ENCODE measurements around the gene SUN2.

Gene SUN2

DNA sequence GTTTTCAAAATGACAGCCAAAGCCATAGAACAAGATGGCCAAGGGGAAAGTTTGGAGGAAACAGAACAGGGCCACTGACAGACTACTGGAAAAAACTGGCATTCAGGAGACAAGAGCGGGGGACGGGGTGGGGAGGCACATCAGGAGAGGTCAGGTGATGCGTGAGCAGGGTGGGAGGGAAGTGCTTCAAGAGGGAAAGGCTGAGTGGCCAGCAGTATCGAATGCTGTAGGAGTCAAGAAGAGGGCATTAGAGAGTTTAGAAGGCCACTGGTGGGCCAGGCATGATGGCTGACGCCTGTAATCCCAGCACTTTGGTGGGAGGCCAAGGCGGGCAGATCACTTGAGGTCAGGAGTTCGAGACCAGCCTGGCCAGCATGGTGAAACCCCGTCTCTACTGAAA, 41.9 kb downstream of the SUN2 start:
- DNase-seq, result no peak

DNA sequence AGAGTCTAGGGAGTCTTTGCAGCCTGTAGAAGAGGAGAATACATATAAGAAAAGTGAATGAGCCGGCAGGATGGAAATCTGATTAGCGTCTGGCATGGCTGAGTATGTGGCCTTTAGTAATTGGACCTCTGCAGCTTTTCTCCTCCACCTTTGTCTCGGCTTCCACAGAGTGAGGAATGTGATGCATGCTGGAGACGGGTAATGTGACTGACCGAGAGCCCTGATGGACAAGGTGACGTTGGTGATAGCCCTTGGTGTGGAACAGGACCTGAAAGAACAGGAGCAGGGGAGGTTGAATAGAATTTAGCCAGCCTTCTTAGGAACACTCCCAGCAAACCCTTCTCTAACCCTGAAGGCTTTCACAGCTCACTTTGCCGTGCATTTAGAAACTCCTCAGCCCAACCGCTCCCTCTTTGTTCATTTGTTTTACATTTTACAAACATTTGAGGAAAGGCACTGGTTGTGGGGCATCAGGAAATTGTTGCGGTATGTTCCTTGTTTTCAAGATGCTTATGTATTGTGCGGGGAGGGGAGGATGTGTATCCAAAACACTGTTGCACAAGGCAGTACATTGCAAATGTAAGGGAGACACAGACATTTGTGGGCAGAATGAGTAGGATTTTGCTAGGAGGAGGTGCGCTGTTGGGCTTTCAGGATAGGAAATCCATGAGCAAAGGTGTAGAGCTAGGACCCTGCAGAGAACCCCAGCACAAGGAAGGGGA, 43.2 kb downstream of the SUN2 start:
- DNase-seq, result no peak

DNA sequence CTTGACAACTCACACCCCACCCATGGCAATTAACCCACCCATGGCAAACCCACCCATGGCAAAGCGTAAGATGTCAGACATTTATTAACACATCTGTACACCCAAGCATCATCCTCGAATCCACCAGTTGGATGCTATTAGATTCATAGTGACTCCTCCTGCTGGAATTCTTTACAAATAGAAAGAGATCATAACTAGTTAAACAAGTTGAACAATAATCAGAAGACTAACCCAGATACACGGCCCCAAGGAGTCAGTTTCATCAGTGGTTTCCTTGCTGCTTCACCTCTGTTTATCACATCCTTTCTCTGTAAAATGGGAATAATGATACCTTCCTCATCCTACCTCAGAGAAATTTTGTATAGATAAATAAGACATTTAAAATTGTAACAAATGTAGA, 44.9 kb downstream of the SUN2 start:
- no peak for DNase-seq

DNA sequence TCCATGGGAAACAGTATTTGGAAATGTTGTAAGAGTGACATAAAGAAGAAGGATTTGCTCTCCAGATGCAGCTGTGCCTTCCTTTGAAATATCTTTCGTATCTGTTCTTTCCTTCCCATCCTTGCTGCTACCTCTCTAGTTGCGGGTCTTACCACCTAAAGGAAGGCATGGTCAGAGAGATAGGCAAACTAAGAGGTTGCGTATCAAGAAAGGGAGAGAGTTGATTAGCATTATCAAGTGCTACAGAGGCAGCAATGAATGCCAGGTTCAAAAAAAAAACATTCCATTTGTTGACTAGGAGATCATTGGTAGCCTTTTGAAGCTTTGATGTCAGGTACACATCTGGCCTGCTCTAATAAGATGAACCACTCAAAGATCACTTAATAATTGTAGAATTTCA, 45.4 kb downstream of the SUN2 start:
- DNase-seq, result no peak

DNA sequence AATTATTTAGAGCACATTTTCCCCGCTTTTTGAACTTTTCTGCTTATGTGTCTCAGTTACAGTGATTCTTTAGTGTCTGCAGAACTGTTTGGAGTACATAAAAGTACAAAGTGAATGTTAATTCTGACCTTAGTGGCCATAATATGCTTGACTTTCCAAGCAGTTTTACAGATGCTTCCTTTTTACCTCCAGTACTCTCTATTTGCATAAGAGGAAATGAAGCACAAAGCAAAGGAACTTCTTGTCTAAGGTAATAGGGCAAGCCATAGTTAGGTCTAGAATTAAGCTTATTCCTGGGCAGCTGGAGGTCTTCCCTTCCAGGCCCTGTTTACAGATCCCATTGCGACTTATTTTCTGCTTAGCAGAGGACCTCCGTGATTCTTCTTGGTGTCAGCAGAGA, 46.5 kb downstream of the SUN2 start:
- no peak for DNase-seq

DNA sequence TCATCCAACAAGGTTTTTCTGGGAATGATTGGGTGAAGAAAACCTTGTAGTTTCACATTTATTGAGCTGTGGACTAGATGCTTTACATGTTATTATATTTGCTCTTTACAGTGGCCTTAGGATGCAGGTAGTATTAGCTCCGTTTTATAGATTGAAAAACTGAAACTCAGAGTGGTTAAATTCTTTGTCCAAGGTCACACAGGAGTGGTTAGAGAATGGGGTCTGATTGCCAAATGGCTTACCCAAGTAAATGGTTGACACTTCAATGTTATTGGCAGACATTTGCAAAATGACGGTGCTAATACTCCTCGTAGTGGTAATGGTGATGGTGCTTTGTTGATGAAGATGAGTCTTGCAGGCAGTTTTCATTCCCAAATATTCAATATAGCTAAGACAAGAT, 47.8 kb downstream of the SUN2 start:
- no peak for DNase-seq

DNA sequence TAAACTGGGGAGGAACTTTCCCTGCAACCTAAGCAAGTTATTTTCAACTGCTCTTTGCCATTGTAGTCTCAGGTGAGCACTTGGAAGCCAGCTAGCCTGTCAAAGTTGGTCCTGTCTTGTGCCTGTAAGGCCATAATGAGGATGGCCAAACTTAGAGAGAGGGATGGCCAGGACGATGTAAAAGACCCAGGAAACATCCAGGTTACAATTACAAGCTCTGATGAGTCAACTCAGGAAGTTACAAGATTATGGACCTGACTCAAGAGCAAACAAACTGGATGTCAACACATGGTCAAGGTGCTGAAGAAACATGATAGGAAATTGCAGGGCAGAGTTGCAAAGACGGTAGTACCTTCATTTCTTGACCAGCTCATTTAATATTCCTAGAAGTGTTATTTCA, 48.5 kb downstream of the SUN2 start:
- DNase-seq, result no peak

DNA sequence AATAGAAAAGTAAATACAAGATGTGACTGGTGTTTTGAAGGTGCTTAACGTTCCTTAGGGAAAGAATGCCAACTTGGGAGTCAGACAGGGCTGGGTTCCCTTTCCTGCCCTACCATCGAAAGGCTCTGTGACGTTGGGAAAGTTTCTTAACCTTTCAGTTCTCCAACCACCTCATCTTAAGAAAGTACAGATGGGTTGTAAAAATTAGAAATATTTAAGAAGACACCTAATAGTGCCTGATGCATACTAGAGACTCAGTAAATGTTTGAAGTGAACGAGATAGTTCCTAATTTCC, 49.0 kb downstream of the SUN2 start:
- DNase-seq, result no peak

DNA sequence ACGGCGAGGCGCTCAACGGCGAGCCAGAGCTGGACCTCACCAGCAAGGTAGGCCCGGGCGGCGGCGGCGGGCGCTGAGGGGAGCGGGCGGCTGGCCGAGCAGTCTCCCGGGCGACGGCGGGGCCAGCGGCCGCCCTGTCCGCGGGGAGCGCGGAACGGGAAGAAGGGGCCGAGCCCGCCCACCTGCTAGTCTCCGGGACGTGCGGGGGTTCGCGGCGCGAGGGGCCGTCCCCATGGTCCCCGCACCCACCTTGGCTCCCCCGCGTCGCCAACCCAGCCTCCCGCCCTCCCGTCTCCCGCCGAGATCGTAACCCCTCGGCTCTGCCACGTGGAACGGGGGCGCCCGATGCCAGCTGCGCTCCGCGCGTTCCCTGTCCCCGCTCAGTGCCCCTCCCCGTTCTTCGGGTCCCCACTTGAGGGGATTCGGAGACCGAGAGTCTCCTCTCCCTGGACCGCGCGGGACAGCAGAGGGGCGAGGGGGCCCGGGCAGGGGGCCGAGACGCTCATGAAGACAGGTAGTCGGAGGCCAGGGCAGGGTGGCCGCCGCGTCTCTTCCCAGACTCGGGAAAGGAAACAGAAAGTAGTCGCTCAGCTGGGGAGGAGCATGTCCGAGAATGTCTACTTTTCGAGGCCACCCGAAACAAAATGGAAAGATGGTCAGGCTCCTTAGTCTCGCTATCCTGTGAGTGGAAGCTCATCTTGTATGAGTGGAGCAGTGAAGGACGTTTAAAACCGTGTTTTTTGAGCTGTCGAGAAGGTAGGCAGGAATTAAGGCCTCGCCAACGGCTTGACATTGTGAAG, 49.5 kb downstream of the SUN2 start:
- DNase-seq, result peak; percentile 31

DNA sequence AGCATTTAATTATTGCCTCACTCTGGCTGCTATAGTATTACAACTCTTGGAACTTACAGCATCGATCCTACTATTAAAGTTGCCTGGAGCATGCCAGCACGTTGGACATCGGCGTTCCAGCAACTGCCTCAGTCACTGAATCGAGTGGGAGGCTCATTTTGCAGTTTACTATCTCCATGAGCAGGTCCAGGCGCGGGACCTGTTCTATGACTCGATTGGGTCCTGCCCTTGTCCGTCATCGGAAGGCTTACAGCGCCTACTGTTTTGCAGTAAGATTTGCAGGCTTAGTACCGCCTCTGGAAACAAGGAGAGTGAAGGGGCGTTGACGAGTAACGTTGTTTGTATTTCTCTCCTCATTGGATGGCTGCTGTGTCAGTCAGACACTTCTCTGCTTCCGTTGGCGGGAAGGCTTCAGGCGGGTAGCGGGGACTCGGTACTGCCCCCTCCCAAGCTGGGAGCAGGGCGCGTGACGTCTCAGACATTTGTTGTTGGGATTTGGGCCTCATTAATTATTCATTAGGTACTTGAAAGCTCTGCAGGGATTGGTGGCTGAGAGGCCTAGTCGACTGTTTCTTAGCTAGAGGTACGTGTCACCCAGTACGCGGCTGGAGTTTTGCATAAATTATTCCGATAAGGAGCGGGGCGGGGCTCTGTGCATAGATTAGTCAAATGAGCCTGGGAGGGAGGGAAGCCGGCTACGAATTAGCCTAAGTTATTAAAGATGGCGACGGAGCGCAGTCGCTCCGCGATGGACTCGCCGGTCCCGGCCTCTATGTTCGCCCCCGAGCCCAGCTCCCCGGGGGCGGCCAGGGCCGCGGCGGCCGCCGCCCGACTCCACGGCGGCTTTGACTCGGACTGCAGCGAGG, 50.3 kb downstream of the SUN2 start, which contains the start of gene GTPBP1:
TSS of gene GTPBP1 (plus strand) at position 710 of the 866 bp plus-strand sequence. CDS start at position 722, 12 bp downstream.
- DNase-seq, result peak; percentile 100

DNA sequence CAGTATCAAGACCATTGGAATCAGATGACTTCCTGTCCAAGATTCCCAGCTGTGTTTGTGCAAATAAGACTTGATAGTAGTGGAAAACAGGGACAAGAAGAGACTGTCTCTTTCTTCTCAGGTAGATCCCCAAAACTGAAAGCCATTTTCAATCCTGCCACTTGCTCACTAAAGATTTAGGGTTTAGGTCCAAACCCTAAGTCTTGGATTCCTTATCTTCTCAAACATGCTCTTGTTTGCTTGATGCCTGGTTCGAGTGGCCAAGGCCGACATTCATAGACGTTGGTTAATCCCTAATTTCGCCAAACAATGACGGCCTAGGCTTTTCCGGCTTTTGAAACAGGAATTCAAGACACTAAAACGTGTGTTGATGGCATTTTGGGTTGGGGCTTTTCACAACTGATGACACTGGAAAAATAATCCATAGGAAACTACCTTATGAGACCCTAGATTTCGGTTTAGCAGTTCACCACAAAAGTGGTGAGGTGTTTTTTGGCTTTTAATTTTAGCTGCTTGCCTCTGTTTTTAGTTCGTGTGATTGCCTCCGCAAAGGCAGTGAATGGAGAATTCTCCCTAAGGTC, 51.1 kb downstream of the SUN2 start:
- DNase-seq, result no peak

DNA sequence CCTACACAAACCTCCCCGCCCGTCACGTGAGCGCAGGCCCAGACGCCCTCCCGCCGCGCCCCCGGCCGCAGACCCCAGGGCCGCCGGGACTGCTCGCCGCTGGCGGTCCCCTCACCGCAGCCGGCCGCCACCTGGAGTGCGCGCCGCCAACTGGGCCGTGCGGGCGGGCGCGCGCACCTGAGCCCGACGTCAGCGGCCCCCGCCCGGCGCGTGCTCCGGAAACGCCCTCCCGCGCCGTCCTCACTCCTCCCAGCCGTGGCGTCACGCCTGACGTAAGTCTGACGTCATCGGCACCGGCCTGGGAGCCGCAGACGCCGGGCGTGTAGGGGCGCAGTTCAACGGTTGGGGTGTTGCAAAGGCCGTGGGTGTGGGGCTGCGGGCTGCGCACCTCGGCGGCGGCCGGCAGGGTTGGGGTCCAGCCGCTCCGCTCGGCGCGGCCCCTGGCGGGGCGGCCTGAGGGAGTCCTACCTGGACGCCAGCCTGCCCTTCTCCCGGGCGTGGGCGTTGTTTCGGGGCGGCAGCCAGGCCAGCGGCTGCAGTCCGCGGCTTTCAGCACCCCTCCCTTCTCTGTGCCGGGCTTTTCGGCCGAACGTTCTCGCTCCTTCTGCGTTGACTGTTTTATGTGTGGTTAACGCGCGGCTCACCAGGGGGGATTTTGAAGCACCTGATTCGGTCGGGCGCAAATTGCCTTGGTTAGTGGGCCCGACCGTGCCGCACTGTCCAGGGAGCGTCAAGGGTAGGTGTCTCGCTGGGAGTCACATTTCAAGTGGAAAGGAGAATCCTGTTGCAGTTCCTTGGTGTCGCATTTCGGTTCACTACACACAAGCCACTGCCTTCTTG, 54.8 kb downstream of the SUN2 start, which contains the start of gene JOSD1:
TSS of gene JOSD1 (minus strand) at position 155 of the 840 bp plus-strand sequence. CDS start 956 bp downstream, outside the sequence.
- peak; percentile 95 for DNase-seq

DNA sequence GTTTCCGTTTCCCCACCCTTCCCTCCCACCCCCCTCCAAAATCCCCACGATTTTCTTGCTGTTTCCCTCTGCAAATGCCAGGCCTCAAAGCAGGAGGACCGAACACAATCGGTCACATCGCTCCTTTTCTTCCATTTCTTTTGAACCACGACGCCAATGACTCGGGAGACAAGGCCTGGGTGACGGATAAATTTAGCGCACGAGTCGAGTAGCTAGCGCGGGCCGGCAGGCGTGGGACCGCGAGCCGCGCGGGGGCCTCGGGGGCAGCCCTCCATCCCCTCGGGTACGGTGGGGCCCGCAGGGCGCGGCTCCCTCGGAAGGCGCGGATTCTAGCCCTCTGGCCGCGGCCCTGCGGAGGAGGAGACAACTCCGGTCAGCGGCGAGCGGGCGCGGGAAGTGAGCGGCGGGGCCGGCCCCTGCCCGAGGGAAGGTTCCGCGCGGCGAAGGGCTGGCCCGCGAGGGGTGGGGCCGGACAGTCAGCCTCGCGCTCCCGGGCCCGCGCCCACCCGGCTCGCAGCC, 55.5 kb downstream of the SUN2 start:
- DNase-seq, result no peak

DNA sequence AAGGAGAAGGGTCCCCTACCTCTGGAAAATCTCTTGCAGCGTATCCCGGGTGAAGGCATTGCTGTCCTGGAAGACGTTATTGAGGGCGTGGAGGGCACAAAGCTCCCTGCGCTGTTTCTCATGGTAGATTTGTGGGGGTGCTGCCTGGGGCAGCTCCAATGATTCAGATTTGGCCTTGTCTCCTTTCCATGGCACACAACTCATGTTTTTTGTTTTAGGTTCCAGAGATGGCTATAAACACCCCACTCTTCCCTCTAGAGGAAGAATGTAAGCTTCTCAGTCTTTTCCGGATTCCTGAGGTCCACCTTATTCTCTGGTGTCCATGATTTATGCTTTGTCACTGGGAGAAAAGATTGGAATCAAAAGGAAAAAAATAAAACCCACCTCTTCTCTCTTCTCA, 56.0 kb downstream of the SUN2 start:
- DNase-seq, result no peak

DNA sequence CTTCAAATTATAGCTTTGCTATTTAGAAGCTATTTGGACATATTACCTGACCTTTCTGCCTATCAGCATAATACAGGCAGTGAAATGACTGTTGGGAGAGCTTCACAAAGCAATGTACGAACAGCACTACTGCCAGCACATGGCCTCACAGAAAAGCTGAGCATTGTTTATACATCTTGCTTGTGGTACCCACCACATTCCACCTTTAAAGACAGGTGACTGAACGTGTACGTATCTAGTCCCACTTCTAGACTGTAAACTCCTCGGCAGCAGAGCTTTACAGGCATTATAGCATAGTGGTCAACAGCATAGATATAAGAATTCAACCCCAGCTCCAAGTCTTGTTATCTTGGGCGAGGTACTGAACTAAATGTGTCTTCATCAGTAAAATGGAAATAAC, 56.7 kb downstream of the SUN2 start:
- no peak for DNase-seq

DNA sequence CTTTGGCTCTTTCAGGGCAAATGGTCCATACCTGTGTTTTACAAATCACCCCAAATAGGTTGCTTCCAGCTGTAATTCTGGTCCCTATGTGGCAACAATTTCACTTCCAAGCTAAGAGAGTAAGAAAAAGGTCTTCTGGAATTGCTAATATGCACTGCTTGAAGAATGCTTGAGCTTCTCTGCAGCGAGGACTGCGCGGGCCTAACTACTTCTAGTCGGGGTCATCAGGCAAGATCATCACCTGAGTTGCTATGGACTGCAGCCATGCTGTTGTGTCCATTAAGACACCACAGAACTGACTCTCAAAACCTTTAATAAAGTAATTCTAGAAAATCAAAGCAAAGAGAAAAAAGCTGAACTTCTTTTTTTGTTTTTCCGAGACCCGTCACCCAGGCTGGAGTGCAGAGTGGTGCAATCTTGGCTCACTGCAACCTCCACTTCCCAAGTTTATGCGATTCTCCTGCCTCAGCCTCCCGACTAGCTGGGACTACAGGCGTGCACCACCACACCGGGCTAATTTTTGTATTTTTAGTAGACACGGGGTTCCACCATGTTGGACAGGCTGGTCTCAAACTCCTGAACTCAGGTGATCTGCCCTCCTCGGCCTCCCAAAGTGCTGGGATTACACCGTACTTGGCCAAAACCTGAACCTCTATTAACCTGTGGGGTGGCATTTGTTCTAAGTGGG, 57.2 kb downstream of the SUN2 start:
- DNase-seq, result no peak

DNA sequence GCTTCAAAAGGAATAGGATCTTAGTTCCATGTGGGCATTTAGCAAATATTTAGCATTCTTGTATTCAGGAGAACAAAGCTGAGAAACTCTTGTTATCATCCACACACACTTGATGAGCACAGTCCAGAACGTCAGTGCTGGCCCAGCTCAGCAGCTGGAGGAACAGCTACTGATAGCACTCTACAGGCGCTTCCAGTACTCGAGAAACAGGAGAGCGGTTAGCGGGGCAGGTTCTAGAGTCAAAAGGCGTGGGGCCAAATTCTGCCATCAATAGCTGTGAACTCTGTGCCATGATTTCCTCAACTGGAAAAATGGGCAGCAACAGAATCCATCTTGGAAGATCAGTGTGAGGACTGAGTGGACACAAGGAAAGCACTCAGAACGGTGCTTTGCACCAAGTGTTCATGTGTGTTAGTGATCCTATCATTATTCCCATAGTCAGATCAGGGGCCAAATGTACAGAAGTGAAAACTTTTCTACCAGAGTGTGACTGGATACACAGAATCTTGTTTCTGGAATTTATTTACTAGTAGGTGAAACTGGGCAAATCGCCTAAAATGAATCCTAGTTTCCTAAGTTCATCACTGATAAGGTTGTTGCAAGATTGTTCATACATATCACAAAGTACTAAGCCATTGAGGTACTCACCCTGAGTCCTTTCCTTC, 58.2 kb downstream of the SUN2 start:
- DNase-seq, result no peak

DNA sequence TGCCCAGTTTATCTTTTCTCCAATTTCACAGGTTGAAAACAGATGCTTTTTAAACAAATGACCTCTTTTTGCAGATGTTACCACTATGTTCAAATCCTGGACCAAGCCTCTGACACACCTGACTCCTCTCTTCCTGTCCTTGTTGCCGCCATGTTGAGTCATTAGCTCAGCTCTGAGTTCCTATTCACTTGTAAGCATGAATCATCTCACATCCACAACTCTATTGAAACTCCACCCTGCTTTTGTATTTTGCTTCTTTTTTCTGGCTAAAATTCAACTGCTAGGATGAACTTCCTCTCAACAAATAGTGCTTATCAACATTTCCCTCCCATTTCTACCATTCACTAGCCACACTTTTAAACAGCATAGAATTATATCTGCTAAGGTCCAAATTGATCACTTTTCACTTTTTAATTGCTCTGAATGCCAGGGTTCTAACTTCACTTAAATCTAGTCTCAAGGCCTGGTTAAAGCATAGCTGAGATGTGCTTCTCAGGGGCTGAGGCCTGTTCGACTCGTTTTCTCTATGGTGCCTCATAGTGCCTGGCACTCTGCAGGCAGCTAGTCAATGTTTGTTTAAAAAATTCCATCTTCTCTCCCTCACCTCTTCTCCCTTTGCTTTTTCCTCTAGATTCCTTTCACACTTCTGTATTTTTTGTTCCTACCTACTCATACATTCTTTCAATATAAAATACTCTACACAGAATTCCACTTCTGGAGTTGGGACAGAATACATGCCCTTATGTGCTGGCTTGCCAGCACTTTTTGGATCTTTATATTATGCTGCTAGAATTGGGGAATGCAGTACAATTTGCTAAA, 59.0 kb downstream of the SUN2 start:
- peak; percentile 42 for DNase-seq

DNA sequence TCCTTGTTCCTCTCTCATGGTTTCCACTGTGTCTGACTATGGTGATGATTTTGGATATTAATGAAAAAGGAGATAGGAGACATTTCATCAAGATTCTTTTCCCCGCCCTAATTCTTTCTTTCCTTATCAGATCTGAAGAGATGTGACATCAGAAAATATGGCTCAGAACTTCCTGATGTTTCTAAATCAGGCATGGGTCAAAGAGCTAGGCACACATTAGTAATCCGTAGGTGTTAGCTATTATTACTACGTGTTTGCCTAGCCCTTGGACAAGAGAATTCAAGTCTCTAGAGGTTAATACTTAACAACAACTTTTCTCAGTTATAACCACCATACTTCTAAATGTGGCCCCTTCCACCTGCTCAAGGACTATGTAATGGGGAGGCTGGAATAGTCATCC, 60.9 kb downstream of the SUN2 start:
- no peak for DNase-seq

DNA sequence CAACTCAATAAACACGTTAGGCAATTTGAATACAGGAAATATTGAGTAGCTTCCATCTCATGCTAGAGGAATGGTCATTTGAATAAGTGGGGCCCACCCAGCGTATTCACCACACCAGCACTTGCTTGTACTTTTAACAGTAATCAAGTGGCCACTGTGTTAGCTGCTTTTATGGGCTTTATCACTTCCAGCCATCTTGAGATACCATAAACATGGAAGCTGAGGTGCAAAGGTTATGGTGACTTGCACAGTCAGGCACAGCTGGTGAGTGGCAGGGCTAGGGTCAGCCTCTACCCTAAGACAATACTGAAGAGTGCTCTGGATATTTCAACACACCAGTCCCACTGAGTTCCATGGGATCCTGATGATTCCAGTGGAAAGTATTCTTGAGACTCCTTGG, 61.7 kb downstream of the SUN2 start:
- DNase-seq, result no peak
